HepG2 (cell line): Measurements from ENCODE around the gene GNA15. TPM values are rescaled to one million over a fixed set of nuclear protein-coding genes. Genes with fewer than 3 reads are reported as not detected.

Source experiments
- ATAC-seq: fragments of 200-7000 bp; cut with Tn5 transposase; 3 replicates; pipeline ENCODE4 v1.9.1; 2020; ENCODE audit warnings: mild to moderate bottlenecking, moderate library complexity
- BruUV-seq: library from RNA; stranded (reverse); fragments of 400-500 nt; replicated peaks from 2 replicates; lab custom pipeline; 2021; lab: Mats Ljungman, UMichigan
- CTCF ChIA-PET: fragments of 300-600 bp; formaldehyde crosslinking; extraction: SDS; loops from one replicate; lab custom pipeline; 2021; ENCODE audit warnings: low total read pairs, inconsistent platforms, low intra/inter-chr PET ratio; lab: Yijun Ruan, JAX
- POLR2A ChIA-PET: fragments of 350-600 bp; sonication (Branson Sonifier 250); formaldehyde crosslinking; loops from one replicate; lab custom pipeline; 2020; ENCODE audit warnings: antibody characterized with exemption, inconsistent platforms; lab: Yijun Ruan, JAX
- DNase-seq: peaks from one replicate; pipeline ENCODE4 v3.0.0-alpha.2; 2015; ENCODE audit warnings: low spot score
- FAIRE-seq: peaks from 3 replicates; lab custom pipeline; 2011; peaks lifted over from hg19 to GRCh38; lab: Jason Lieb, UNC
- H2AFZ ChIP-seq: one replicate; pipeline ENCODE4 v1.6.1; 2011; ENCODE audit warnings: low read length, inconsistent platforms
- H3K27ac ChIP-seq: fragments of 300-600 bp; 3 replicates; pipeline ENCODE4 v1.8.0; 2011; ENCODE audit warnings: mixed run types, mild to moderate bottlenecking, mixed read lengths, low read length, inconsistent platforms; ENCODE audit not compliant: insufficient read depth; ENCODE audit errors: extremely low read length
- H3K27me3 ChIP-seq, 2 experiments: fragments of 200-600 bp in 1 of 2; 2 replicates in 1 of 2; 3 replicates in 1 of 2; pipeline versions ENCODE4 v1.6.0 to v1.8.0; 2011; ENCODE audit warnings: low read length in 2 of 2, mild to moderate bottlenecking in 2 of 2, moderate library complexity in 2 of 2, inconsistent platforms in 1 of 2; ENCODE audit not compliant: insufficient read depth in 2 of 2, control insufficient read depth in 1 of 2
- H3K36me3 ChIP-seq, 2 experiments: fragments of 200-600 bp in 1 of 2; replicated peaks in 1 of 2; 2 replicates in 1 of 2; 3 replicates in 1 of 2; pipeline versions ENCODE4 v1.5.1 to v1.8.0; 2011; ENCODE audit warnings: low read length in 2 of 2, inconsistent platforms in 1 of 2; ENCODE audit not compliant: insufficient read depth in 2 of 2, control insufficient read depth in 1 of 2
- H3K4me1 ChIP-seq: 2 replicates; pipeline ENCODE4 v1.5.1; 2012; ENCODE audit warnings: low read length, inconsistent platforms; ENCODE audit not compliant: insufficient read depth
- H3K4me2 ChIP-seq: 2 replicates; pipeline ENCODE4 v1.6.0; 2011; ENCODE audit warnings: low read depth, low read length, inconsistent platforms
- H3K4me3 ChIP-seq, 3 experiments: fragments of 200-600 bp in 1 of 3; sonication (generic), shearing (Covaris generic) in 1 of 3; replicated peaks in 1 of 3; 2 replicates each; pipeline ENCODE4 v1.5.1; 2011 to 2016; ENCODE audit warnings: low read length in 3 of 3, inconsistent platforms in 2 of 3, low read depth in 2 of 3, mild to moderate bottlenecking in 2 of 3, control low read depth in 1 of 3, mixed read lengths in 1 of 3; ENCODE audit not compliant: insufficient read depth in 1 of 3
- H3K79me2 ChIP-seq: one replicate; pipeline ENCODE4 v1.6.1; 2011; ENCODE audit warnings: low read length, inconsistent platforms; ENCODE audit not compliant: insufficient read depth
- H3K9ac ChIP-seq: 2 replicates; pipeline ENCODE4 v1.6.0; 2011; ENCODE audit warnings: mild to moderate bottlenecking, low read depth, low read length, inconsistent platforms; ENCODE audit not compliant: insufficient read depth
- H3K9me3 ChIP-seq: 2 replicates; pipeline ENCODE4 v1.5.1; 2012; ENCODE audit warnings: mild to moderate bottlenecking, low read length
- H4K20me1 ChIP-seq: 2 replicates; pipeline ENCODE4 v1.6.0; 2011; ENCODE audit warnings: inconsistent platforms, mild to moderate bottlenecking, low read length, moderate library complexity; ENCODE audit not compliant: insufficient read depth
- DMAP1 ChIP-seq: IDR thresholded peaks from 2 replicates; pipeline ENCODE4 v1.6.1; 2016
- DPF2 ChIP-seq: sonication (generic); formaldehyde crosslinking; IDR thresholded peaks from 2 replicates; pipeline ENCODE4 v1.4.0; 2020; ENCODE audit warnings: mild to moderate bottlenecking, low read depth, missing genetic modification reagents, borderline replicate concordance
- HOXD1 ChIP-seq: sonication (generic); formaldehyde crosslinking; IDR thresholded peaks from 2 replicates; pipeline ENCODE4 v1.5.0; 2020; ENCODE audit warnings: missing genetic modification reagents
- KAT8 ChIP-seq: IDR thresholded peaks from 2 replicates; pipeline ENCODE4 v1.6.1; 2016; ENCODE audit warnings: missing genetic modification reagents, missing compliant biosample characterization
- KDM6A ChIP-seq: IDR thresholded peaks from 2 replicates; pipeline ENCODE4 v1.6.1; 2016; ENCODE audit warnings: low read depth
- TFE3 ChIP-seq: IDR thresholded peaks from 2 replicates; pipeline ENCODE4 v1.6.1; 2016
- ZSCAN9 ChIP-seq: IDR thresholded peaks from 2 replicates; pipeline ENCODE4 v1.6.1; 2016; ENCODE audit warnings: borderline replicate concordance
- WGBS: methylation state at CpG from one replicate; pipeline ENCODE4 v1.1.6; 2017; ENCODE audit warnings: low lambda C conversion rate; 5-methylcytosine and 5-hydroxymethylcytosine counted together
- in situ Hi-C: cut with HindIII; loops from 2 replicates; pipeline ENCODE4 v1.10.0; 2017; ENCODE audit warnings: low pct_unique_long_range_greater_than_20kb; ENCODE audit not compliant: extremely low pct_ligation_motif_present
- intact Hi-C: fragments of 100-400 bp; cut with micrococcal nuclease; formaldehyde crosslinking; loops from one replicate; pipeline ENCODE4 v1.10.0; 2022; ENCODE audit not compliant: unreplicated experiment
- polyA plus RNA-seq, 8 experiments: library from polyadenylated mRNA; depleted of rRNA in 3 of 8; stranded (reverse) in 7 of 8; unstranded in 1 of 8; fragments of >200 nt; fragmentation: Illumina TruSeq in 4 of 8; extraction: Trizol in 4 of 8; gene quantifications; 2 replicates each; pipeline versions ENCODE4 v1.2.1 to v1.2.3, GENCODE V29; 2011 to 2016; ENCODE audit warnings: low read depth in 4 of 8, missing spikeins in 1 of 8, mixed read lengths in 1 of 8; ENCODE audit not compliant: insufficient read depth in 1 of 8
- total RNA-seq, 5 experiments: library from RNA; depleted of rRNA; stranded (reverse); fragments of >200 nt; fragmentation: Illumina TruSeq; extraction: Trizol; gene quantifications; 2 replicates each; pipeline ENCODE4 v1.2.3, GENCODE V29; 2016; ENCODE audit warnings: low read depth in 1 of 5
- TF ChIP-seq, protein P1 (sequence below): sonication (generic); formaldehyde crosslinking; IDR thresholded peaks from 2 replicates; pipeline ENCODE4 v1.4.0; 2020; ENCODE audit warnings: low read depth, mild to moderate bottlenecking, missing genetic modification reagents

GNA15 gene
- total and polyA plus RNA-seq, 2 of the 13 experiments (the other 11 are each of a cell fraction or from before 2014, with no cell fraction given): not detected

- ChIA-PET POLR2A (no interaction called here), CTCF (no interaction called here)
- Histone ChIP-seq H3K4me1 (no peaks in the 10 kb centered on the region), H2AFZ (no peak overlapping the region), H3K36me3 (peaks cover 0 to 4% of the 10 kb centered on the region in 2 experiments; a peak in 1 of 5 replicates), H3K9me3 (no peaks in the 10 kb centered on the region), H3K79me2 (no peaks in the 10 kb centered on the region), H3K9ac (no peak overlapping the region), H3K4me3 (no peak overlapping the region), H3K27me3 (no peaks in the 10 kb centered on the region)
- no TSS peak for BruUV-seq
- in situ Hi-C loops: loop anchor here (10.0 kb wide), 1 partner anchor 48 kb away; no protein-coding TSS in a partner anchor
- intact Hi-C loops: no loop called here
- FAIRE-seq (no peak), ATAC-seq (no peak)
- TF ChIP-seq, protein P1, sequence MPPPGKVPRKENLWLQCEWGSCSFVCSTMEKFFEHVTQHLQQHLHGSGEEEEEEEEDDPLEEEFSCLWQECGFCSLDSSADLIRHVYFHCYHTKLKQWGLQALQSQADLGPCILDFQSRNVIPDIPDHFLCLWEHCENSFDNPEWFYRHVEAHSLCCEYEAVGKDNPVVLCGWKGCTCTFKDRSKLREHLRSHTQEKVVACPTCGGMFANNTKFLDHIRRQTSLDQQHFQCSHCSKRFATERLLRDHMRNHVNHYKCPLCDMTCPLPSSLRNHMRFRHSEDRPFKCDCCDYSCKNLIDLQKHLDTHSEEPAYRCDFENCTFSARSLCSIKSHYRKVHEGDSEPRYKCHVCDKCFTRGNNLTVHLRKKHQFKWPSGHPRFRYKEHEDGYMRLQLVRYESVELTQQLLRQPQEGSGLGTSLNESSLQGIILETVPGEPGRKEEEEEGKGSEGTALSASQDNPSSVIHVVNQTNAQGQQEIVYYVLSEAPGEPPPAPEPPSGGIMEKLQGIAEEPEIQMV (CRISPR knock-in tag): no peak
- TF ChIP-seq KAT8 (CRISPR knock-in tag) (no peak), TFE3 (CRISPR knock-in tag) (no peak), HOXD1 (CRISPR knock-in tag) (no peak), DMAP1 (CRISPR knock-in tag) (no peak), KDM6A (CRISPR knock-in tag) (no peak), ZSCAN9 (CRISPR knock-in tag) (no peak), DPF2 (CRISPR knock-in tag) (no peak)
- TF ChIP-seq, all 625 proteins: peak for 0
- no peak for DNase-seq
- 100% methylated on average over 18 of the region's 22 CpGs for WGBS
- Histone ChIP-seq H3K27ac (no peak overlapping the region), H4K20me1 (no peaks in the 10 kb centered on the region), H3K4me2 (no peak overlapping the region)
These were observed 13.3 kb upstream of the GNA15 start for GRCh38 chr19:3122512-3122870.
